HG02840 (cell line): ENCODE results near the gene TRMT1L.
"Not testable (repeated sequence)": the region's sequence is repeated elsewhere in the genome, so short reads cannot be mapped to it uniquely, and the experiment has no call there.

Experiments used
- ATAC-seq: cut with Tn5 transposase; IDR thresholded peaks from one replicate; pipeline ENCODE4 v1.9.1; 2021; ENCODE audit warnings: mild to moderate bottlenecking, moderate library complexity, moderate number of reproducible peaks; ENCODE audit not compliant: unreplicated experiment, low FRiP score

TRMT1L gene

GRCh38 chr1:185156854-185157598 is at the start of gene TRMT1L, which contains the start of gene SWT1:
TSS of gene TRMT1L (minus strand) at chr1:185156953. CDS start at chr1:185156712, 241 bp downstream.
TSS of gene SWT1 (plus strand) at chr1:185157167. CDS start at chr1:185160842, 3,675 bp downstream.
- ATAC-seq, result peak; percentile 94

- ATAC-seq, result no peak
Measured at GRCh38 chr1:185200889-185201288, 44.1 kb upstream of the TRMT1L start.

GRCh38 chr1:185198712-185199111 is 42.0 kb upstream of the TRMT1L start:
- ATAC-seq, result not testable (repeated sequence)

GRCh38 chr1:185193756-185194155 is 37.0 kb upstream of the TRMT1L start:
- no peak for ATAC-seq

GRCh38 chr1:185170291-185170848 is 13.6 kb upstream of the TRMT1L start:
- peak; percentile 79 for ATAC-seq

GRCh38 chr1:185166106-185166505 is 9.4 kb upstream of the TRMT1L start:
- ATAC-seq, result no peak

GRCh38 chr1:185162491-185162890 is 5.7 kb upstream of the TRMT1L start:
- no peak for ATAC-seq

GRCh38 chr1:185159966-185160365 is 3.2 kb upstream of the TRMT1L start:
- no peak for ATAC-seq

- ATAC-seq, result no peak
Measured at GRCh38 chr1:185158800-185159199, 2.0 kb upstream of the TRMT1L start.

- ATAC-seq, result no peak
Measured at GRCh38 chr1:185157599-185158412, 1.1 kb upstream of the TRMT1L start.

GRCh38 chr1:185156288-185156853 is 382 bp downstream of the TRMT1L start:
- peak; percentile 25 for ATAC-seq

GRCh38 chr1:185155600-185156287 is 1.0 kb downstream of the TRMT1L start:
- ATAC-seq, result no peak

GRCh38 chr1:185154912-185155513 is 1.7 kb downstream of the TRMT1L start:
- no peak for ATAC-seq

GRCh38 chr1:185152187-185152767 is 4.5 kb downstream of the TRMT1L start:
- no peak for ATAC-seq

GRCh38 chr1:185151215-185151614 is 5.5 kb downstream of the TRMT1L start:
- no peak for ATAC-seq

GRCh38 chr1:185144233-185144632 is 12.5 kb downstream of the TRMT1L start:
- no peak for ATAC-seq

GRCh38 chr1:185139246-185139645 is 17.5 kb downstream of the TRMT1L start:
- ATAC-seq, result no peak

- ATAC-seq, result no peak
Measured at GRCh38 chr1:185137896-185138545, 18.7 kb downstream of the TRMT1L start.

GRCh38 chr1:185132534-185132933 is 24.2 kb downstream of the TRMT1L start:
- no peak for ATAC-seq
